K562 (cell line): Measurements from ENCODE around the gene OPCML. TPM values are rescaled to one million over a fixed set of nuclear protein-coding genes. Genes with fewer than 3 reads are reported as not detected.

Experiments used
- ATAC-seq: fragments of 200-7000 bp; cut with Tn5 transposase; 3 replicates; pipeline ENCODE4 v1.9.1; 2020; ENCODE audit warnings: moderate library complexity
- BruUV-seq: library from RNA; stranded (reverse); fragments of 400-500 nt; replicated peaks from 2 replicates; lab custom pipeline; 2021; lab: Mats Ljungman, UMichigan
- CTCF ChIA-PET: fragments of 300-600 bp; formaldehyde crosslinking; extraction: SDS; loops from one replicate; lab custom pipeline; 2021; ENCODE audit warnings: low intra/inter-chr PET ratio; lab: Yijun Ruan, JAX
- POLR2A ChIA-PET: fragments of 300-600, 350-650 bp; sonication (Branson Sonifier 250); formaldehyde crosslinking; extraction: SDS; loops from one replicate; lab custom pipeline; 2021; ENCODE audit warnings: antibody characterized with exemption, inconsistent platforms; lab: Yijun Ruan, JAX
- DNase-seq, 4 experiments: peaks; one replicate each; pipeline versions ENCODE4 v3.0.0 to v3.0.0-alpha.2; 2011 to 2018; ENCODE audit warnings: low spot score in 3 of 4, mixed read lengths in 3 of 4; ENCODE audit errors: extremely low read depth in 1 of 4
- FAIRE-seq: peaks from 2 replicates; lab custom pipeline; 2011; peaks lifted over from hg19 to GRCh38; lab: Jason Lieb, UNC
- H2AFZ ChIP-seq: 2 replicates; pipeline ENCODE4 v1.6.0; 2011; ENCODE audit warnings: low read depth, low read length, control low read depth, inconsistent platforms
- H3K27ac ChIP-seq: fragments of 200-600 bp; 3 replicates; pipeline ENCODE4 v1.8.0; 2011; ENCODE audit warnings: low read depth, mild to moderate bottlenecking, control low read depth, inconsistent platforms, low read length, moderate library complexity, mixed read lengths; ENCODE audit errors: extremely low read depth
- H3K27me3 ChIP-seq, 2 experiments: fragments of 300-600 bp in 1 of 2; 2 replicates in 1 of 2; 3 replicates in 1 of 2; pipeline versions ENCODE4 v1.6.0 to v1.8.0; 2011; ENCODE audit warnings: inconsistent platforms in 2 of 2, low read length in 2 of 2, mild to moderate bottlenecking in 1 of 2, mixed read lengths in 1 of 2, moderate library complexity in 1 of 2; ENCODE audit not compliant: control insufficient read depth in 2 of 2, insufficient read depth in 2 of 2
- H3K36me3 ChIP-seq: fragments of 300-600 bp; 3 replicates; pipeline ENCODE4 v1.8.0; 2011; ENCODE audit warnings: mild to moderate bottlenecking, low read length, inconsistent platforms; ENCODE audit not compliant: control insufficient read depth, insufficient read depth
- H3K4me1 ChIP-seq, 2 experiments: fragments of 200-600 bp in 1 of 2; replicated peaks in 1 of 2; 2 replicates in 1 of 2; 3 replicates in 1 of 2; pipeline versions ENCODE4 v1.5.1 to v1.8.0; 2011; ENCODE audit warnings: inconsistent platforms in 2 of 2, low read length in 2 of 2, mild to moderate bottlenecking in 1 of 2, mixed read lengths in 1 of 2, moderate library complexity in 1 of 2; ENCODE audit not compliant: control insufficient read depth in 2 of 2, insufficient read depth in 2 of 2
- H3K4me2 ChIP-seq: 2 replicates; pipeline ENCODE4 v1.6.1; 2011; ENCODE audit warnings: low read length, control low read depth, inconsistent platforms, mixed read lengths; ENCODE audit not compliant: insufficient read depth
- H3K4me3 ChIP-seq: fragments of 200-600 bp; sonication (generic), shearing (Covaris generic); 2 replicates; pipeline ENCODE4 v1.5.1; 2016; ENCODE audit warnings: control low read depth, inconsistent platforms
- H3K79me2 ChIP-seq: fragments of 200-600 bp; 3 replicates; pipeline ENCODE4 v1.8.0; 2011; ENCODE audit warnings: low read length, inconsistent platforms; ENCODE audit not compliant: control insufficient read depth, insufficient read depth
- H3K9ac ChIP-seq, 2 experiments: 2 replicates each; pipeline versions ENCODE4 v1.6.0 to v1.6.1; 2011; ENCODE audit warnings: low read depth in 2 of 2, low read length in 2 of 2, control low read depth in 1 of 2, inconsistent platforms in 1 of 2, mild to moderate bottlenecking in 1 of 2, mixed read lengths in 1 of 2; ENCODE audit not compliant: insufficient read depth in 1 of 2
- H3K9me1 ChIP-seq: one replicate; pipeline ENCODE4 v1.6.0; 2011; ENCODE audit warnings: inconsistent platforms, mild to moderate bottlenecking, low read length, moderate library complexity; ENCODE audit not compliant: control insufficient read depth, insufficient read depth
- H3K9me3 ChIP-seq: replicated peaks from 2 replicates; pipeline ENCODE4 v1.5.1; 2011; ENCODE audit warnings: low read depth, low read length, inconsistent platforms; ENCODE audit not compliant: control insufficient read depth, insufficient read depth
- H4K20me1 ChIP-seq: replicated peaks from 2 replicates; pipeline ENCODE4 v1.6.1; 2011; ENCODE audit warnings: low read length, inconsistent platforms, mixed read lengths; ENCODE audit not compliant: control insufficient read depth, insufficient read depth
- ASH1L ChIP-seq: fragments of 450-650 bp; IDR thresholded peaks from 2 replicates; pipeline ENCODE4 v1.6.1; 2018; ENCODE audit warnings: borderline replicate concordance, mild to moderate bottlenecking, low read depth; ENCODE audit not compliant: partially characterized antibody
- ATF7 ChIP-seq: fragments of 450-650 bp; IDR thresholded peaks from 2 replicates; pipeline ENCODE4 v1.7.1; 2014; ENCODE audit warnings: mild to moderate bottlenecking, moderate library complexity
- BRD9 ChIP-seq: fragments of 450-650 bp; IDR thresholded peaks from 2 replicates; pipeline ENCODE4 v1.6.1; 2018; ENCODE audit warnings: low read depth; ENCODE audit not compliant: partially characterized antibody
- DDX20 ChIP-seq: fragments of 450-650 bp; IDR thresholded peaks from 2 replicates; pipeline ENCODE4 v1.6.1; 2016; ENCODE audit warnings: missing genetic modification characterization, low read depth, mild to moderate bottlenecking, missing compliant biosample characterization, moderate library complexity
- FOXK2 ChIP-seq, 2 experiments: fragments of 450-650 bp; IDR thresholded peaks in 1 of 2; conservative IDR thresholded peaks in 1 of 2; 2 replicates each; pipeline ENCODE4 v1.6.1; 2016; ENCODE audit warnings: low read depth in 2 of 2, mild to moderate bottlenecking in 1 of 2
- GTF2F1 ChIP-seq: IDR thresholded peaks from 2 replicates; pipeline ENCODE4 v1.6.1; 2011; ENCODE audit warnings: low read depth, low read length, improper control_type of control experiment
- LEF1 ChIP-seq: fragments of 450-650 bp; IDR thresholded peaks from 2 replicates; pipeline ENCODE4 v1.6.1; 2016; ENCODE audit warnings: mild to moderate bottlenecking
- NCOA1 ChIP-seq: fragments of 450-650 bp; IDR thresholded peaks from 2 replicates; pipeline ENCODE4 v1.6.1; 2016; ENCODE audit warnings: low read depth
- ZNF324 ChIP-seq: fragments of 250-450 bp; sonication (Bioruptor Pico); IDR thresholded peaks from 2 replicates; pipeline ENCODE4 v1.4.0; 2020; ENCODE audit warnings: mild to moderate bottlenecking
- ZNF609 ChIP-seq: sonication (generic); formaldehyde crosslinking; IDR thresholded peaks from 2 replicates; pipeline ENCODE4 v1.8.1; 2023; ENCODE audit warnings: missing genetic modification reagents, mild to moderate bottlenecking, borderline replicate concordance
- ZNF639 ChIP-seq, 2 experiments: fragments of 200-800 bp in 1 of 2; sonication (Bioruptor generic) in 1 of 2; sonication (generic) in 1 of 2; formaldehyde crosslinking in 1 of 2; IDR thresholded peaks in 1 of 2; conservative IDR thresholded peaks in 1 of 2; 2 replicates each; pipeline versions ENCODE4 v1.5.0 to v1.6.1; 2016 to 2020; ENCODE audit warnings: missing compliant biosample characterization in 1 of 2, missing genetic modification characterization in 1 of 2, missing genetic modification reagents in 1 of 2
- WGBS: fragments of 100-300 bp; shearing (Covaris generic); methylation state at CpG from one replicate; pipeline ENCODE4 v1.1.6; 2016; ENCODE audit warnings: low coverage, mixed read lengths; ENCODE audit not compliant: insufficient coverage; ENCODE audit errors: missing lambda C conversion rate; 5-methylcytosine and 5-hydroxymethylcytosine counted together
- in situ Hi-C: fragments of 300-500 bp; cut with MboI; formaldehyde crosslinking; loops from 4 replicates; pipeline ENCODE4 v1.15.0; 2018; ENCODE audit warnings: inconsistent platforms, mixed read lengths
- intact Hi-C: fragments of 100-400 bp; cut with micrococcal nuclease; formaldehyde crosslinking; loops from 2 replicates; pipeline ENCODE4 v1.14.2; 2022
- polyA plus RNA-seq, 8 experiments: library from polyadenylated mRNA; depleted of rRNA in 4 of 8; stranded (reverse) in 5 of 8; unstranded in 3 of 8; fragments of >200 nt; fragmentation: Nextera tagmentation in 2 of 8; fragmentation: Illumina TruSeq in 1 of 8; extraction: Ambion mirVana in 2 of 8; extraction: Trizol in 1 of 8; gene quantifications; 2 replicates each; pipeline versions ENCODE4 v1.2.1 to v1.2.3, GENCODE V29; 2011 to 2014; ENCODE audit warnings: inconsistent platforms in 1 of 8, missing spikeins in 1 of 8
- total RNA-seq, 7 experiments: library from RNA; depleted of rRNA in 6 of 7; stranded (reverse); fragments of >200 nt in 6 of 7; fragmentation: Illumina TruSeq in 2 of 7; extraction: Trizol in 2 of 7; gene quantifications; 2 replicates each; pipeline versions ENCODE4 v1.2.1 to v1.2.3, GENCODE V29; 2011 to 2021; ENCODE audit warnings: low replicate concordance in 1 of 7

The OPCML gene
- total and polyA plus RNA-seq, 9 of the 15 experiments (the other 6 are each of a cell fraction or from before 2014, with no cell fraction given), result not detected

GRCh38 chr11:133070791-133071190, 461.5 kb downstream of the OPCML start:
- no peaks in the 10 kb centered on the region for H3K9me1 ChIP-seq
- no peak for FAIRE-seq

More at GRCh38 chr11:133070791-133071190, 461.5 kb downstream of the OPCML start:
- WGBS, result 3% methylated on average over 3 of the region's 3 CpGs
- H3K27ac ChIP-seq, result no peak overlapping the region
- TF ChIP-seq ZNF324 (CRISPR knock-in tag), result no peak
- no peak for TF ChIP-seq ZNF609
- no peak for TF ChIP-seq BRD9
- TF ChIP-seq DDX20 (tag), result no peak
- no peak for TF ChIP-seq ZNF639 (CRISPR knock-in tag; conservative IDR thresholded peaks at IDR 0.05 in 1 of 2, IDR thresholded peaks at IDR 0.05 in 1 of 2)
- no peak for TF ChIP-seq ATF7
- TF ChIP-seq ASH1L, result no peak
- no peak for TF ChIP-seq FOXK2 (conservative IDR thresholded peaks at IDR 0.05 in 1 of 2, IDR thresholded peaks at IDR 0.05 in 1 of 2; ENCODE audit: low read depth in 2 of 2)
- TF ChIP-seq NCOA1, result no peak
- TF ChIP-seq GTF2F1, result no peak
- TF ChIP-seq LEF1, result no peak
- TF ChIP-seq, all 486 proteins: peak for 0
- no peaks in the 10 kb centered on the region for H4K20me1 ChIP-seq
- no peaks in the 10 kb centered on the region for H3K79me2 ChIP-seq
- no peaks in the 10 kb centered on the region for H3K4me1 ChIP-seq
- no peaks in the 10 kb centered on the region for H3K27me3 ChIP-seq
- no TSS peak for BruUV-seq
- H3K4me2 ChIP-seq, result no peak overlapping the region
- ChIA-PET CTCF (no interaction called here), POLR2A (no interaction called here)
- no peak overlapping the region for H3K4me3 ChIP-seq
- DNase-seq, result no peak
- intact Hi-C loops, result loop anchor here (10.0 kb wide), 1 partner anchor 854 kb away; no protein-coding TSS in a partner anchor
- no peak for ATAC-seq
- no peaks in the 10 kb centered on the region for H3K9me3 ChIP-seq
- no peak overlapping the region for H3K9ac ChIP-seq
- in situ Hi-C loops, result loop anchor here (10.0 kb wide), 1 partner anchor 754 kb away; no protein-coding TSS in a partner anchor
- H3K36me3 ChIP-seq, result no peaks in the 10 kb centered on the region
- H2AFZ ChIP-seq, result no peak overlapping the region
